GM21528 (cell line): ENCODE results near the gene ZNF750.

Experiments used
- ATAC-seq: cut with Tn5 transposase; IDR thresholded peaks from one replicate; pipeline ENCODE4 v1.9.1; 2021; ENCODE audit warnings: mild to moderate bottlenecking, moderate library complexity; ENCODE audit not compliant: unreplicated experiment, low FRiP score

Gene ZNF750

DNA sequence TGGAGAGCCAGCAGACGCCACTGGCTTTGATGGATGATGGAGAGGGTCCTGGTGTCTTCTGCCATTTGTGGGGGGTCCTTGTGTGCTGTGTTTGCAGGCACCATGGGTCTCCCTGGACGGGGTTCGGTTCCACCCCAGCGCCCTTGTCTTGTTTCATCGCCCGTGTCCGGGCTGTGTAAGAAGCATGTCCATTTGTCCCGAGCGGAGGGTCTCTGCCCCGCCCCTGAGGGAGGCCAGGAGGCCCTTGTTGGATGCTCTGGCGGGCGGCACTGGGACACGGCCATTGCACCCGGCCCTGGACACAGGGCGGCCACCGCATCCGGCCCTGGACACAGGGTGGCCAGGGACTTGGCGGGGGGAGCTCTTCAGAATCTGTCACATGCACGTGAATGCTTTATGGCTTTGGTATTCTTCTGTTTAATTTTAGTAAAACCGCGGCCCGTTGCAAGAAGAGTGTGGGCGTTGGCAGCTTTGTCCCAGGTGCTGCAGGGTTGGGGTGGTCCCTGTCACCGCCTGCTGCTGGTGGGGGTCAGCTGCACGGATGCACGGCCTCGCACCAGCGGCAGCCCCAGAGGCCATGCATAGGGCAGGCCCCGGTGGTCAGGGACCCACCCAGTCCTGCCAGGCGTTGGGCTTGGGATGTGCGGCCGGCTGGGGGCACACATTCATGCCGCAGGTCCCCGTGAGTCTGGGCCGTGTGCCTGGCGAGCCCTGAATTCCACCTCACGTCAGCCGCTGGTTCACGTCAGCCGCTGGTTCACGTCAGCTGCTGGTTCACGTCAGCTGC is 21.0 kb upstream of the ZNF750 start:
- no peak for ATAC-seq

DNA sequence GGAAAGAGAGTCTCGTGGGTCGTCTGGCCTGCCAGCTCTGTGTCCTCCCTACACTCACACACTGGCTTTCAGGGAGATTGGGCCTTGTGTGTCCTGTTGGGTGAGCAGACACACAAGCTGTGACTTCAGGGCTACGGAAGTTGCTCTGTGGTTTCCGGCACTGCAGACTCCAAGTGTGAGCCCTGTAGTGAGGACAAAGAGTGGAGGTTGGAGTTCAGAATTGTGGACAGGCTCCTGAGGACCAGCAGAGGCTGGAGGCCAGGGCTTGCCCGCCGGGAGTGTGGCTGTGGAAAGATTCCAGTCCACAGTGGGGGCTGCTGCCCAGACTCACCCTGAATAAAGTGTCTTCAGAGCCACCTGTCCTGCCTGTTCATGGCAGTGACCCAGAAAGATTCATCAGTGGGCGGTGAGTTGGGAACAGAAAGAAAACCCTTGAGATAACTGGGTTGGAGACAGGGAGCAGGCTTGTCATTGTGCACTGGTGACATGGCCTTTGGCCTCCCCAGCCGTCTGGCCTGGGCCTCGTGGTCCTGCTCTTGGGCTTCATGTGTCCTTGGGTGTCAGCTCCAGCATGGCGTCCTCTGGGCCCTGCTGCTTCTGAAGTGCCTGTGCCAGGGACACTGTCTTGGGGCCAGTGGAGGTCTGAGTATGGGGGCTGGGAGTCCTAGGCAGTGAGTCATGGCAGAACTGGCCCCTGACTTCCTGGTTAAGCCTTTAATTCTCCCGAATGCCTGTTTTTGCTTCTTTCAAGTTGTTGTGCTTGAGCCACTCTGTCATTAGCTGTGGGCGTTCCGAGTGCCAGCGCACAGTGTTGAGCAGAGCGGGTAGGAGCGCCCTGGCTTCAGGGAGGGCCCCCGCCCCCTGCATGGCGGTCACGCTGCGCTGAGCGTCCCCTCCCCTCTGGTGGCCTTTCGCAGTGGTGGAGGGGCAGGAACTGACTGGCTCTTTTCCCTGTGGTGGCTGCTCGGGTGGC is 19.9 kb upstream of the ZNF750 start:
- ATAC-seq: no peak

- ATAC-seq: no peak
These were observed 18.7 kb upstream of the ZNF750 start for GRCh38 chr17:82858376-82859126.

- no peak for ATAC-seq
These were observed 16.5 kb upstream of the ZNF750 start for GRCh38 chr17:82856361-82856760.

GRCh38 chr17:82854226-82854625 is 14.4 kb upstream of the ZNF750 start:
- no peak for ATAC-seq

GRCh38 chr17:82851381-82851780 is 11.6 kb upstream of the ZNF750 start:
- no peak for ATAC-seq

GRCh38 chr17:82849076-82849945 is 9.5 kb upstream of the ZNF750 start:
- ATAC-seq: no peak

GRCh38 chr17:82848022-82848592 is 8.3 kb upstream of the ZNF750 start:
- no peak for ATAC-seq

DNA sequence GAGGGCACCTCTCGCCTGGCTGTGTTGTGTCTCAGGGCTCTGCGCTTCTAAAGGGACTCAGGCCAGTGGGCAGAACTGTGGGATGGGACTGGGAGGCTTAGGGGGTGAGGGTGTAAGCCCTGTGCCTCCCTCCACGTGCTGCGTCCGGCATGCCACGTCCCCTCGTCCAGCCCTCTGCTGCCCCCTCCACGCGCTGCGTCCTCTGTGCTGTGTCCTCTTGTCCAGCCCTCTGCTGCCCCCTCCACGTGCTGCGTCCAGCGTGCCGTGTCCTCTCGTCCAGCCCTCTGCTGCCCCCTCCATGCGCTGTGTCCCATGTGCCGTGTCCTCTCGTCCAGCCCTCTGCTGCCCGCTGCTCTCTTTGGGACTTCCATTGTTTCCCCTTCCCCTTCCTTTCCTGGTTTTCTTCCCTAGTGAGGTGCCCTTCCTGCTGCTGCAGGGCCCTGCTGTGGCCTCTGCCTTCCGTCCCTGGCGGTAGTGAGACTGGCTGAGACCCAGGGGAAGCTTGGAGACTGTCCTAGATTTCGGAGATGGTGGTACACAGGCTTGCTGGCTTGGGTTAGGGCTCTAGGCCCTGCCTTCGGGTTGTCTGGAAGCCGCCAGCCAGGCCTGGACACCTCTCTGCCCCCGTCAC is 6.4 kb upstream of the ZNF750 start:
- no peak for ATAC-seq

- ATAC-seq: no peak
These were observed 5.5 kb upstream of the ZNF750 start for GRCh38 chr17:82845163-82845807.

GRCh38 chr17:82844796-82845162 is 5.0 kb upstream of the ZNF750 start:
- ATAC-seq: no peak

DNA sequence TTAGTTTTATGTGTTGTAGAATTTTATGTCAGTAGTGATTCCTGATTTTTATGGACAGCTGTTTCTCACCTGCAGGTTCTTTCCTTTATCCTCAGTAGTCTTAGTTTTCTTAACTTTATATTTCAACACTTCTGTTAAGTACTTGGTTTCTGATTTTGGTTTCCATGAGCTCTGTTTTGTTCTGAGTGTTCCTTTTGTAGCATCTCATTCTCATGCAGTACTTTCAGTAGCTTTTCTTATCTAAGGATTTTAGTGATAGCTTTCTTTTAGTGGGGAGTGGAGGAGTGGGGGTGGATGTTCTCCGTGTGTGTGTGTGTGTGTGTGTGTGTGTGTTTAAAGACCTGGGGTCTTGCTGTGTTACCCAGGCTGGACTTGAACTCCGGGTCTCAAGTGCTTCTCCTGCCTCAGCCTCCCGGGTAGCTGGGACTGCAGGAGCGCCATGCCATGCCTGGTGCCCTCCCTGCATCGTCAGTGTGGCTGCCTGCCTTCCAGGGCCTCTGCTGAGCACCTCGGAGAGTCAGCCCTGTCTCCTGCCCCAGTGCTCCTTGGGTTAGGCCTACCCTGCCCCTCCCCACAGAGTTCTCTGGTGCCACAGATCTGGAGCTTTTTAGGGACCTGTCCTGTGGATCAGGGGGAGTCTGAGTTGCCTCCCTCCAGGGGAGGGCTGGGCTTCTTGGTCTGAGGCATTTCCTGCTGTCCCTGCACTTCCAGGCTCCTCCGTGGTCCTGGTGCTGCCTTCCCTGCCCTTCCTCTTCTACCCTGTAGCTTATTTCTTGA is 4.3 kb upstream of the ZNF750 start:
- no peak for ATAC-seq

DNA sequence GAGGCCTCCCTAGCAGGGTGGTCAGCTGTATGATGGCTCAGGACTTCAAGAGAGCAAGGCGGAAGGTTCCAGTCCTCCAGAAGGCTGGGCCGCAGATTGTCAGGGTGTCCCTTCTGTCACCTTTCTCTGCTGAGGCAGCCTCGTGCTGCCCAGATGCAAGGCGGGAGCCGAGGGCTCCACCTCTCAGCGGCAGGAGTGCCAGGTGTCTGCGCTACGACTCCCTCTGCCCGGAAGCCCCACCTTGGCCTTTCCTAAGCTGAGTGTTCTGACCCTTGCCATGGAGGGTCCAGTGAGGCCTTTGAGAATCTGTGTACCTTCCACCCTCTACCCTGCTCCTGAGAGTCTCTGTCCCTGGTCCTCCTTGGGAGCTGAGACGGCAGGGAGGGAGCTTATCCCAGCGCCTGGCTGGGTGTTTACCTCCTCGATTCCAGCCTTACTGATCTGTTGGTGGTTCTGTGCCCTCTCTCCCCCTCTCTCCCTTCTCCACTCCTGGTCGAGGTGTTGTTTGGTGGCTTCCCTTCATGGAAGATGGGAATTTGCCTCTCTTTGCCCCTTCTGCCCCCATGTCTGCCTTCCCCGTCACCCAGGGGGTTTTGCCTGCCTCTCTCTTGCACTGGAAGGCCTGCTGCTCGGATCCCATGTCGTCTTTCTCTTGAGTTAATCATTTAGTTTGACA is 2.2 kb upstream of the ZNF750 start:
- no peak for ATAC-seq

DNA sequence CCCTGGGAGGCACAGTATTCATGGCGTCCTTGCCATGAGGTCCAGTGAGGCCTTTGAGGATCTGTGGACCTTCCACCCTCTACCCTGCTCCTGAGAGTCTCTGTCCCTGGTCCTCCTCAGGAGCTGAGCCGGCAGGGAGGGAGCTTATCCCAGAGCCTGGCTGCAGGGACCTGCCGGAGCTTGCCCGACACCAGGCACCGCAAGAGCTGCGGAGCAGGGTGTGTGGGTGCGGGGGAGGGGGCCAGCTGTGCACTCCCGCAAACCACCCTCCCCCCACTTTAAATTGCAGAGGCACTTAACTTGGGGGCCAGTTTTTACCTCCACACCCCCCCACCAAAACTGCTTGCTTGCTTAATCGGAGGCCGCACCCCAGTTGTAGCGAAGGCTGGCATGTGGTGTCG is 609 bp upstream of the ZNF750 start:
- no peak for ATAC-seq

DNA sequence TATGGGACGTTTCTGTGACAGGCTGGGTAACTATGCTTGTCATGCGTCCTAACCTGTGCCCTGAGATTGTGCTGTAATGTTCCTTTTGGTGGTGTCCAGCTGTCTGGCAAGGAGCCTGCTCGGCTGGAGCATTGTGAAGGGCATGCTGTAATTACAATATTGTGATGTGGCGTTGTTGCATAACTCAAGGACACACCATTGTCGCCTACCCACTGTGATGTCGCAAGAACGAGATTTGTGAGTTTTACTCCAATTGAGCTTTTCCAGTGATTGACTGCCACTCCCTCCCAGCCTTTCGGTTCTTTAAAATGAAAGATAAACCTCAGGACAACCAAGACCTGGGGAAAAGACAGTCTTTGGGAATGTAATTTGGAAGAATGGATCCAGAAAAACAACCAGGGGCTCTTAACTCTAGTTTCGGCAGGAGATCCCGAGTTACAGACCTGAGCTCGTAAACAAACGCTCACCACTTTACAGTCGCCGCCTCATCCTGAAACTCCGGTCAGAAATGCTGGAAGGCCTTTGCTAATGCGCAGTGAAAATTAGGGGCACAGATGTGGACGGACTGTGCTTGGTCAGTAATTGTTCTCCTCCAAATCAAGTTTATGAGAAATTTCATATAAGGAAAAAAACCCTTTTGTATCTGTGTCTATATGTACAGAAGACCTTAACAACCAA is 1.3 kb downstream of the ZNF750 start:
- no peak for ATAC-seq

DNA sequence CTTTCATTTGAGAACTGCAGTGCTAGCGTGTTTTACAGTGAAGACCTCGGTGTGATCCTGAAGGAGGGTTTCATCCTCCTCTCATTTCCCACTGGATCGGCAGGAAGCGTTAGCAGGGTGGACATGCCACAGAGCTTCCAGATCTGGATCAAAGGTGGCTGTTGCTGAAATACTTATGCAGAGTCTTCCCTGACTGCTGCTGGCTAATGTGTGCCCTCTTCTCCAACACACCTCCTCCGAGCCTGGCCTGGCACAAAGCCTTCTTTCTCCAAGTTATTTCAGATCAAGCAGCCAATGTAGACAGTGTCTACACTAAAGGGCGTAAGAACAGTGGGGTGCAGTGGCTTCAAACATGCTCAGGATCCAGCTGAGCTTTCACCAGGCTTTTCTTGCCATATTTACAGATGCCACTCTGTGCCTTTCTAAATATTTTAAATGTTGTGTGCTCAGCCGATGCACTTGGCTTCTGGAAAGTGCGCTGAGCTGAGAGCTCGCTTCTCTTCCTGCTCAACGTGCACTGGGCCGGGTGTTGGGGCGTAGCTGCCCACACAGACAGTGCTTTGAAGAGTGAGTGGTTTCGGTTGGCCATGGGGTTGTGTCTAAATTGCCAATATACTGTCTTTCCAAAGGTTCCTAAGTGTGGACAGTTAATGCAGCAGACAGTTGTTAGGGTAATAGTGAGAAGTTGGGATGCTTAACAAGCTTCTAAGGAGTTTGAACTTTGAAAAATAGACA is 2.1 kb downstream of the ZNF750 start:
- ATAC-seq: no peak
